Activated T-helper 9 cell treated with anti-CD3 and anti-CD28 coated beads, Interleukin-2, amount 50 U/mL, for 16 hours (primary cell): ENCODE results near the gene PLAC9.
"Not testable (repeated sequence)": the region's sequence is repeated elsewhere in the genome, so short reads cannot be mapped to it uniquely, and the experiment has no call there.

ENCODE experiments used
- DNase-seq: peaks from one replicate; pipeline ENCODE4 v3.0.0-alpha.2; 2020; ENCODE audit warnings: low read depth

PLAC9 gene

DNA sequence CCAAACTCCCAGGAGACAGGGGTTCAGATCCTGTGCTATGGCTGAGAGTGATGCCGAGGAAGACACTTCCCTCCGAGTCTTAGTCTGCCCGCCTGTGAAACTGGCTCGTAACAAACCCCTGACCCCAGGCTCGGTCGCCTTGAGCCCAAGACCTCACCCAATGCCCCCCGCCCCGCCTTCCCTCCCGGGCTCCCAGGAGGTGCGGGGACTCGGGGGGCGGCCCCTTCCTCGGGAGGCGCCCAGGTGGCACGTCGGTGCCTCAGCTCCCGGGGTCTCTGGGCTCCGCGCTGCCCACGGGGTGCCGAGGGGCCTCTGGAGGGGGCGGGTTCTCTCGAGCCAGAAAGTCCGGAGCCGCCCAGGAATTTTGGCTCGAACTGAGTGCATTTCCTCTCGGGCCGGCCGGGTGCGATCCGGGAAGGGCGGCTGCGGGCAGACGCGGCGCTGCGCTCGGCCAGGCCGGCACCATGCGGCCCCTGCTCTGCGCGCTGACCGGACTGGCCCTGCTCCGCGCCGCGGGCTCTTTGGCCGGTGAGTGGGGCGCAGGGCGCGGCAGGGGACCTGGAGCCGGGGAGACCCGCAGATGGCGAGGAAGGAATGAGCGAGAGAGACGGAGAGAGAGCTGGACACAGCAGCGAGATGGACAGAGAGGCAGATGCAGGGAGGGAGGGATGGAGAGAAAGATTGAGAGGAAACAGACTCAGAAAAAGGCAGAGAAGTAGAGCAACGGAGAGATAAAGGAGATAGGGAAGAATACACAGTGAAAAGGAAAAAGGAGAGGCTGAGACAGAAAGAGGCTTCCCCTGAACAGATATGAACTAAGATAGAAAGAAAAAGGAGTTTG is at the start of gene PLAC9:
Gene PLAC9, plus strand, starts transcription at position 432 of the 841 bp plus-strand sequence. Its CDS starts 33 bp downstream, at position 465.
- no peak for DNase-seq

GRCh38 chr10:80090121-80090520 is 42.4 kb upstream of the PLAC9 start:
- DNase-seq, result no peak

DNA sequence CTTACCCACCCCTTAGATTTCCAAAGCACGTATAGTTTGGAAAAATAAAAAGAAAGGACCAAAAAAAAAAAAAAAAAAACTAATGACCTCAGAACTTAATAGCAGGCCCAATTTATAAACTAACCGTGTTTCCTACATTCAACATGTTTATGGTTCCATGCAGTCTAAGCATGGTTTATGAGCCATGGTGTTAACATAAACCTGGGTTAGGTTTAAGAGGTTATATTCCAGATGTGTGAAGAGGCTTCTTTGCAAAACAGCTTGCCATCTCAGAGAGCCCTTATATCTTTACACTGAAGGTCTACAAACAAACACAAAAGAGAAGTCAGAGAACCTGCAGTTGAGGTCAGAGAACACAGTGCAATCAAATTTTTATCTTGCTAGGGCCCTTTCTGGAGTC is 38.3 kb upstream of the PLAC9 start:
- no peak for DNase-seq

GRCh38 chr10:80098272-80098671 is 34.3 kb upstream of the PLAC9 start:
- DNase-seq, result not testable (repeated sequence)

DNA sequence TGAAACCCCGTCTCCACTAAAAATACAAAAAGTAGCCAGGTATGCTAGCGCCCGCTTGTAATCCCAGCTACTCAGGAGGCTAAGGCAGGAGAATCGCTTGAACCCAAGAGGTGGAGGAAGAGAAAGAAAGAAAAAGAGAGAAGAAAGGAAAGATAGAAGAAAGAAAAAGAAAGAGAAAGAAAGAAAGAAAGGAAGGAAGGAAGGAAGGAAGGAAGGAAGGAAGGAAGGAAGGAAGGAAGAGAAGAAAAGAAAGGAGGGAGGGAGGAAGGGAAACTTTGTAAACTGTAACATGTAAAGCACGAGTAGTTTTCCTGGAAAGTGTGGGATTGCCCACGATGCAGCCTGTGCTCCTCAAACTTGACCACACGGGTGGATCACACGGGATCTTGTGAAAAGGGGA is 33.2 kb upstream of the PLAC9 start:
- DNase-seq, result not testable (repeated sequence)

GRCh38 chr10:80100116-80100515 is 32.4 kb upstream of the PLAC9 start:
- no peak for DNase-seq

DNA sequence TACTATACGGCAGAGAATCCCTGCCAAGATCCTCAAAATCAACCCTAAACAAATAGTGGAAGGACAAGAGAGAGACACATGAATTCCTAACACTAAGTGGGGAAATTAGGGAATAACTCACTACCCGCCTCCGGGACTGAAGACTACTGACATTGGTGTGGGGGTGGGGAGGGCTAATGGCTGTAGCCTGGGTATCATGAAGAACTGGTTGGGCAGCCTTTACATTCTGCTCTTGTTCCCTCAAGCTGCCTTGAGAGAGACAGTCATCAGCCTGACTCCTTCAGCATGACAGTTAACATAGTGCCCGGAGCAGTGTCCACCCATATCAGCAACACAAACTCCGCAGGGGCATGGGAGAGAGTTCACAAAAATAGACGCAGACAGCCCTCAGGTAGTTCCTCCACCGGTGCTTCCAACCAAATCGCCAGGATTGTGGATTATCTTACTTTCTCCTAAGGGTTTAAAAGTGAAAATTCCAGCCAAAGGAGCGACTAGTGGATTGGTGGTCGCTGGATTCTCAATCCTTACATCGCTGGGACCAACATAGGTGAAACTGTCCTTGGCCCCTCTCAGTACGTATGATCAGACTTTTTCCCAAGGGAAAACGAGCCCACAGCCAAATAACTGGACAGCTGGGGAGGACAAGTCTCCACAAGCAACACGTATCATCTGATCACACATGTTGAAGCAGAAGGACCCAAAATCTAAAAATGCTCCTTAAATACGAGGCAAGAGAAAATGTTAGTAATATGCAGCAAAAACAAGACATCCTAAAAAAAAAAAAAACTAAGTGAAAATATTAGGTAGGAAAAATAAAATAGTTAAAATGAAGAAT is 31.5 kb upstream of the PLAC9 start:
- no peak for DNase-seq

DNA sequence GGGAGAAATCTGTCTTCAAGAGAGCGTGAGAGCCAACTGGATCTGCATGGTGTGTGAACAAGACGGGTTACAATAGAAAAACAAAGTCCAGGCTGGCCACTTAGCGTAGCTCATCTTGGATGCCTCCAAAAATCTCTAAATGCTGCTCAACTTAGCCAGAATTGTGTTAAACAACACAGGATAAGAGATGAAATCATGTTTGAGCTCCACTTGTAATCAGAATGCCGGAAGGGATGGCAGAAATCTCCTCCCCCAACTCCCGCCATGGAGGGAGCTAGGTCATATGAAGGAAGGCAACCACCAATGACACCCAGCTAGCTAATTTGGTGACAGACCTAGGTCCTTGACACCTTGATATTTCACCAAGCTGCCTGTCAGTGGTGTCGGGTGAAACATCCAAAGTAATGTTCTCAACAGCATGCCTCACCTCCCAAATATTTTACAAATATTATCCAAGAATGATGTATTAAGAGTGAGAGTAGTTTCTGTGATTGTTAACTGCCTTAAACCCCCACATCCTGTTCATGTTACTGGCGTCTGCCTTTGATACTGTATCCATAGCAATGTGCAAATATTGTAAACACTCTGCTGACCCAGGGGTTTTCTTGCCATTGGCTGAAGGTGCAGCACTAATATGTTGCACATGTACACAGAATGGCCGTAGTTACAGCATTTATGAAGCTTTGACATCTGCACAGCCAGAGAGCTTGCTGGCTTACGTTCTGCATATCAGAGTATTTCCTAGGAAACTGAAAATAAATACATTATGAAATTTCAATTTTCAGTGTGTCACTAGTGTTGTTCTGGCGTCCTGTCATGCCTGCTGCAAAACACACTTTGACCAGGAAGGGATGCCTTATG is 28.2 kb upstream of the PLAC9 start:
- no peak for DNase-seq

DNA sequence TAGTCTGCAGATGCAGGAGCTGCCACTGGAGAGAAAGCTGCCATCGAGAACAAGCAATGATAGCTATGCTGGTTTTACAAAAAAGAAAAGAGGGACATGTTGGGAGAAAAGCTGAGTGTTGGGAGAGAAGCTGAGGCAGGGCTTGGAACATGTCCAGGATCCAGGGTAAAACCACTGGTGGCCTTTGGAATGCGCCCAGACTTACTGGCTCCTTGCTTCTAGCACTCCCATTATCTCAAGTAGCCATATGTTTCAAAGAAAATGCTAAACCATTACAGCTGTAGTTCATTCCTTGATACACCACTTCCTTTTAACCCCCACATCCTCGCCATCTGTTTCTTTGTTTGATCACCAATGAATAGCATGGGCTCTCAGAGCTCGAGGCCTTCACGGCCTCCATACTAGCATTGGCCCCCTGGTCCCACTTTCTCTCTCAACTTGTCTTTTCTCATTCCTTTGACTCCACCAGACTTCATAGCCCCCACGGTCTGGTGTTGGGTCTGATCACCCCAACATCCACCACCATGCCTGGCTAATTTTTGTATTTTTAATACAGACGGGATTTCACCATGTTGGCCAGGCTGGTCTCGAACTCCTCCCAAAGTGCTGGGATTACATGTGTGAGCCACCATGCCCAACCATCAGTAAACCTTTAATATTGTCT is 23.8 kb upstream of the PLAC9 start:
- DNase-seq, result no peak

DNA sequence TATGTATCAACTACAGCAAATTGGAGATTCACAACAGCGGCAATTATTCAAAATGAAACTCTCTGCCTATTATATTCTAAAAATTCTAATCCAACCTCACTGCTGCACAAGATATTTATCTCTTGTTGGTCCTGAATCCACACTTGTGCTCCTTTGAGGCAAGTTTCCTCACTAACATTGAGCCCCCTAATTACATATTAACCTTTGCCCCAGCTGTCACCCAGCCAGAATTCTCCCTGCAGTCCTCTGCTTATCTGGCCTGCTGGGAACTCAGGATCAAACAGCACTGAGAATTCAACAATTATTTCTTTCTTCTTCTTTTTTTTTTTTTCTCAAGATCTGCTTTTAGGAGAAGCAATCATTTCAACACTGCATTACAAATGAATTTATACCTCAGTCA is 21.5 kb upstream of the PLAC9 start:
- DNase-seq, result no peak

- DNase-seq, result no peak
Observed at GRCh38 chr10:80118669-80119068, 13.9 kb upstream of the PLAC9 start.

GRCh38 chr10:80122110-80122710 is 10.3 kb upstream of the PLAC9 start:
- DNase-seq, result no peak

DNA sequence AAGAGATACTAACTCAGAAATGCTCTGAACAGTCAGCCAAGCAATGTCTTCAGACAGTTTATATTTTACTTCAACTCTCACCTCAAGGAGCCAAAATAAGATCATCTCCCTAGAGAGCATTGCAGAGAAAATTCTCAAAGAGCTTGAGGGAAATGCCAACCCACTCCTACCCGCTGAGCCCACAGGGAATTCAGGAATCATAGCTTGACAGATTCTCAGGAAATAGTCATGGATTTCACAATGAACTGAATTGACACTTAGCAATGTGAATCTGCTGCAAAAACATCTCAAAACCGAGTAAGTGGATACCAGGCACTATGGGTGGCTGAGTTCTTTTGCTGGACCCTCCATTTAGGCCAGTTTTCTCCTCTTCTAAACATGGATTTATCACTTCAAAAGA is 9.8 kb upstream of the PLAC9 start:
- no peak for DNase-seq

- no peak for DNase-seq
Observed at GRCh38 chr10:80126876-80127275, 5.7 kb upstream of the PLAC9 start.

DNA sequence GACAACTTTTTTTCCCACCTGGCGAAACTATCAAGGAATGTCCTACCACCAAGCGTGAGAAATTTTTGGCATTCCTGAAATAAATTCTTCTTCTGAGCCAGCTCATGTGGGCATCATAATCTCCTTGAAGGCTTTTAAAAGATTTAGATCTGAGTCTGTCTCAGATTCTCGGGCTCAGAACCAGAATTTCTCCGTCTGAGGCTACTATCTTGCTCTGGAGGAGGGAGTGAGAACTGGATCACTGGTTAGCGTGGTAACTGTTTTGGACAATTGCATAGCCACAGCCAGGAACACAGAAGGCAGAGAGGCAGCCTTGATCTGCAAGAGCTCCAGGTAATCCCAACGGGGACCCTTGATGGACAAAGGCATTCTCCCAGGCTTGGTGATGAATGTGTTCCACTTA is 1.0 kb upstream of the PLAC9 start:
- no peak for DNase-seq

GRCh38 chr10:80133206-80133605 is 676 bp downstream of the PLAC9 start:
- no peak for DNase-seq

DNA sequence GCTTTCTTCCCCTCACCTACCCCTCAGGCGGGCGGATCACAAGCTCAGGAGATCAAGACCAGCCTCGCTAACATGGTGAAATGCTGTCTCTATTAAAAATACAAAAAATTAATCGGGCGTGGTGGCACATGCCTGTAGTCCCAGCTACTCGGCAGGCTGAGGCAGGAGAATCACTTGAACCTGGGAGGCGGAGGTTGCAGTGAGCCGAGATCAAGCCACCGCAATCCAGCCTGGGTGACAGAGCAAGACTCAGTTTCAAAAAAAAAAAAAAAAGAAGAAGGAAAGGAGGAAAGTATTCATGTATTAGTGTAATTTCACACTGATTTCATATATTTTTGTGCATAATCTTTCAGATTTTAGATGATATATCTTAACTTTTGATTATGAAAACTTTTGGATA is 1.2 kb downstream of the PLAC9 start:
- DNase-seq, result not testable (repeated sequence)

DNA sequence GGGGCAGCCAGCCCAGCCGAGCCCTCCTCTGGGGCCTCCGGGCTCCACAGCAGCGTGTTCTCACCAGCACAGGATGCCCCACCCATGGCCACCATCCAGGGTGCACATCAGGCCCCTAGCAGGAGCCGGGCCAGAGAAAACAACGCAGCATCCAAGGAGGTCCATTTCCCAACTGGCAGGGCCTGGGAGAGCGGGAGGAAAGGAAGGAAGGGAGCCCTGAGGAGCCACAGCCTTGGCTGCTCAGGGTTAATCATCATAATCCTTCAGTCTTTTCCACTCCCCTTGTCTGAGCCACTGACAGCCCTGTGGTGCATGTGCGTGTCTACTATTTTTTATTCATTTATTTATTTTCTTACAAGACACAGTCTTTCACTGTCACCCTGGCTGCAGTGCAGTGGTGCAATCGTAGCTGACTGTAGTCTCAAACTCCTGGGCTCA is 3.6 kb downstream of the PLAC9 start:
- no peak for DNase-seq

DNA sequence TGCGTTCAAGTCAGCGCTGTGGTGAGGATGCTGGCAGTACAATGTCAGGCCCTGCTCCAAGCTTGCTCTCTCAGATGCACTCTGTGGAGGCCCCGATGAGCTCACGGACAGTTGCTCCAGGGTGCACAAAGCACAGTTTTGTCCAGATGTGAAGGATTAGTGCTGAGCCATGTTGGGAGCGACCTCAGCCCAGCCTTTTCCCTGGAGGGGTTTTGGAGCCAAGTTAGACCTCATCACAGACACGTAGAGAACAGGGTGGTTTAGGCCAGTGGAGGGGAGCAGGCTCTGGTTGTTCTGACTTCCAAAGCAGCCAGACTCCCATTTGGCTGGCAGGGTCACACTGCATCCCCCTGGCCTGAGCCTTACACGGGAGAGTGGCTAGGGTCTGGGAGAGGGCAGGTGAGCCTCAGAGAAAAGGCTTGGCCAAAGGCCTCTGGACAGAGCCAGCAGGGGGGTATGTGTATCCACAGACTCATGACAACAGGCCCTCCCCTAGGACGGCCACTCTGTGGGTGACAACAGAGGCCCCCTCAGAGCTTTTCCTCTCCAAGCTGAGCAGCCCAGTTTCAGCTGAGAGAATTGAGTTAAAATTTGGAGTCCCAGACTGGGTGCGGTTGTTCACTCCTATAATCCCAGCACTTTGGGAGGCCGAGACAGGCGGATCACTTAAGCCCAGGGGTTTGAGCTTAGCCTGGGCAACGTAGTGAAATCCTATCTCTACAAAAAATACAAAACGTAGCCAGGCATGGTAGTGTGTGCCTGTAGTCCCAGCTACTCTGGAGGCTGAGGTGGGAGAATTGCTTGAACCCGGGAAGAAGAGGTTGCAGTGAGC is 4.7 kb downstream of the PLAC9 start:
- DNase-seq, result no peak

- no peak for DNase-seq
Observed at GRCh38 chr10:80137920-80138319, 5.4 kb downstream of the PLAC9 start.
